ENCODE data around the gene ADGRG2. TPM values are rescaled to one million over a fixed set of nuclear protein-coding genes. Genes with fewer than 3 reads are reported as not detected.

Gene ADGRG2
- total RNA-seq, 1 experiment from 2014 or later = 8.2 TPM

- no peak for TF ChIP-seq AFF4 (CRISPR knock-in tag; IDR thresholded peaks at IDR 0.05; ENCODE audit: borderline replicate concordance)
- TF ChIP-seq HMGA2 (CRISPR knock-in tag; IDR thresholded peaks at IDR 0.05) = no peak
- TF ChIP-seq HMGXB4 (CRISPR knock-in tag; IDR thresholded peaks at IDR 0.05) = no peak
- TF ChIP-seq ZNF121 (CRISPR knock-in tag; IDR thresholded peaks at IDR 0.05) = no peak
- no peak for TF ChIP-seq KAT7 (CRISPR knock-in tag; IDR thresholded peaks at IDR 0.05; ENCODE audit: borderline replicate concordance)
- no peak for TF ChIP-seq PRDM15 (CRISPR knock-in tag; IDR thresholded peaks at IDR 0.05)
- no peak for TF ChIP-seq USF2 (CRISPR knock-in tag; IDR thresholded peaks at IDR 0.05)
These were observed 802 bp downstream of the ADGRG2 start (continued) for GRCh38 chrX:19121466-19121865.

- ChIA-PET POLR2A (no interaction called here), CTCF (no interaction called here)
- DNase-seq (ENCODE audit: low spot score) (no peak), ATAC-seq (no peak)
- Mint-ChIP-seq H3K4me1 (peaks cover 32% of the 10 kb centered on the region), H3K9me3 (no peaks in the 10 kb centered on the region; the same call in 1 of the 2 replicates), H3K27ac (no peak overlapping the region), H3K27me3 (ENCODE audit: low read depth) (no peaks in the 10 kb centered on the region), H3K36me3 (no peaks in the 10 kb centered on the region; the same call in 1 of the 2 replicates), H3K4me3 (no peak overlapping the region)
- no peak for TF ChIP-seq CBFB (CRISPR knock-in tag; IDR thresholded peaks at IDR 0.05; ENCODE audit: low read depth)
- no peak for TF ChIP-seq ZNF416 (CRISPR knock-in tag; IDR thresholded peaks at IDR 0.05)
- TF ChIP-seq TEAD1 (CRISPR knock-in tag; IDR thresholded peaks at IDR 0.05) = no peak
- no peak for TF ChIP-seq ZMAT4 (CRISPR knock-in tag; IDR thresholded peaks at IDR 0.05)
- TF ChIP-seq AFF4 (CRISPR knock-in tag; IDR thresholded peaks at IDR 0.05; ENCODE audit: borderline replicate concordance) = no peak
- TF ChIP-seq ZNF423 (CRISPR knock-in tag; IDR thresholded peaks at IDR 0.05) = no peak
- no peak for TF ChIP-seq NR1H2 (CRISPR knock-in tag; IDR thresholded peaks at IDR 0.05)
- no peak for TF ChIP-seq ZNF281 (CRISPR knock-in tag; IDR thresholded peaks at IDR 0.05)
- no peak for TF ChIP-seq ELF4 (CRISPR knock-in tag; IDR thresholded peaks at IDR 0.05; ENCODE audit: low read depth)
- no peak for TF ChIP-seq SP1 (CRISPR knock-in tag; conservative IDR thresholded peaks at IDR 0.05)
- TF ChIP-seq ATF1 (CRISPR knock-in tag; IDR thresholded peaks at IDR 0.05) = no peak
- TF ChIP-seq ZNF232 (CRISPR knock-in tag; IDR thresholded peaks at IDR 0.05) = no peak
These were observed 11.6 kb downstream of the ADGRG2 start for GRCh38 chrX:19110642-19111041.

Measured in WTC11 (cell line).